GM18868 (cell line): ENCODE measurements around the gene SPTLC2.
"Not testable (repeated sequence)": the region's sequence is repeated elsewhere in the genome, so short reads cannot be mapped to it uniquely, and the experiment has no call there.

Experiments used
- ATAC-seq: cut with Tn5 transposase; IDR thresholded peaks from one replicate; pipeline ENCODE4 v1.9.1; 2021; ENCODE audit warnings: mild to moderate bottlenecking, moderate library complexity; ENCODE audit not compliant: unreplicated experiment

SPTLC2 gene

DNA sequence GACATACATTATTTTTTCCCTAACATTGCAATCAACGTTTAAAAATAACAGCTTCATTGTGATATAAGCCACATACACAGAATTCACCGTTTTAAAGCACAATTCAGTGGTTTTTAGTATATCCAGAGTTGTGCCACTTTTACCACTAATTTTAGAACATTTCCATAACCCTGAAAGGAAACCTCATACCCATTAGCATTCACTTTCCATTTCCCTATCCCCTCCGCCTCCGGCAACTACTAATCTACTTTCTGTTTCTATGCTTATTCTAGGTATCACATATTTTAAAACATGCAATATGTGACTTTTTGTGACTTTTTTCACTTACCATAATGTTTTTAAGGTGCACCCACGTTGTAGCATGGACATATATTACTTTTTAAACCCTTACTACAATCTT is 62.2 kb downstream of the SPTLC2 start:
- ATAC-seq: peak; percentile 82

DNA sequence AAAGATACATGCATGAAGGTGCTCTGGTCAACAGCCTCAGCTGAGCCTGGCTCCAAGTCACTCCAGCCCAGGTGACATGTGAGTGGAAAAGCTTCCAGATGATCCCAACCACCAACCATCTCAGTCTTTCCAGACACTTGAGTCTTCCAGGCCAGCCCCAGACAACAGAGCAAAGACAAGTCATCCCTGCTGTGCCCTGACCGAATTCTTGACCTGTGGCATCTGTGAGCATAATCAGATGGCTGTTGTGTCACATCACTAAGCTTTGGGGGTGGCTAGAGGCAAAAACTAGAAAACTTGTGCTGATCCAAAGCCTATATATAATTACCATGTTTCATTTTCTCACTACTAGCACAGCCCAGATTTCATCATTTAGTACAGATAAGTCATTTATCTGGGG is 67.0 kb downstream of the SPTLC2 start:
- ATAC-seq: no peak

DNA sequence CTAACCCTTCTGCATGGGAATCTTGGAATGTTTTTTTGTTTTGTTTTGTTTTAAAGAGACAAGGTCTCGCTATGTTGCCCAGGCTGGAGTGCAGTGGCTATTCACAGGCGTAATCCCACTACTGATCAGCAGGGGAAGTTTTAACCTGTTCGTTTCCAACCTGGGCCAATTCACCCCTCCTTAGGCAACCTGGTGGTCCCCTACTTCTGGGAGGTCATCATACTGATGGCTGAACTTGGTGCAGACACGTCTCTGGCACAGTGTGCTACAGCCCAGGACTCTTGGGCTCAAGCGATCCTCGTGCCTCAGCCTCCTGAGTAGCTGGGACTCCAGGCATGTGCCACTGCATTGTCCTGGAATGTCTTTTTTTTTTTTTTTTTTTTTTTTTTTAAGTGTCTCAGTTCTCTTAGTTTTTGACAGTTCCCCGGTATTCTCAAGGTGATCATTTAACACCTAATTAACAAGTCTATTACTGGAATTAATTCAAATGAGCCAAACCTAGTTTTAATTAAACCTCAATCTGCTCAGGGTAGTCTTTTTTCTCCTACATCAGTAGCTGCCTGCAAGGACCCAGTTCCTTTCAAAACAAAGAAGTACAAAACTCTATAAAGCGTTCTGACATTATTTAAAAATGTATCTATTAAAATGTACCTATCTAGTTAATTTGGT is 68.8 kb downstream of the SPTLC2 start:
- ATAC-seq: no peak

DNA sequence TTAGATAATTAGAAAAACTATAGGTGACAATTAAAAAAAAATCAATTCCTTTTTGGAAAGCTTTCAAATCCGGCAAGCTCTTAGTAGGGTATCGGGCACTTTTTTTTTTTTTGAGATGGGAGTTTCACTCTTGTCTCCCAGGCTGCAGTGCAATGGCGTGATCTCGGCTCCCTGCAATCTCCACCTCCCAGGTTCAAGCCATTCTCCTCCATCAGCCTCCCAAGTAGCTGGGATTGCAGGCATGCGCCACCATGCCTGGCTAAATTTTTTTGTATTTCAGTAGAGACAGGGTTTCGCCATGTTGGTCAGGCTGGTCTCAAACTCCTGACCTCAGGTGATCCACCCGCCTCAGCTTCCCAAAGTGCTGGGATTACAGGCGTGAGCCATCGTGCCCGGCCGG is 71.3 kb downstream of the SPTLC2 start:
- not testable (repeated sequence) for ATAC-seq

DNA sequence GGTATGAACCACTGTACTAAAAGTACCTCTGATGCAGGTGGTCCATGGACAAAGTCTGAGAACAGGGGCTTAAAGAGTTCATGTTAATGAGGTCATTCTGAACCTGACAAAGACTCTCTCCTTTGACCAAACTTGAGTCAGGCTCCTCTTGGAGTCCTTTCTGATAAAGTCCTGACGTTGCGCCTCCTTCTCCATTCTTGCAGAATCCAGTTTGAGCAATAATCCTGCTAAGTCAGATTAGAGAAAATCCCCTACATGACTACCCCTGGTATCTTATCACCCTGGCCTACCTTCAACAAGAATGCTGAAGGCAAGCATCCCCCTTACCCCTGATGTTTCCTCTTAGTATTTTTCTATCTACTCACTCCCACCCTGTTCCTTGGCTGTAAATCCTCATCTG is 71.9 kb downstream of the SPTLC2 start:
- no peak for ATAC-seq

DNA sequence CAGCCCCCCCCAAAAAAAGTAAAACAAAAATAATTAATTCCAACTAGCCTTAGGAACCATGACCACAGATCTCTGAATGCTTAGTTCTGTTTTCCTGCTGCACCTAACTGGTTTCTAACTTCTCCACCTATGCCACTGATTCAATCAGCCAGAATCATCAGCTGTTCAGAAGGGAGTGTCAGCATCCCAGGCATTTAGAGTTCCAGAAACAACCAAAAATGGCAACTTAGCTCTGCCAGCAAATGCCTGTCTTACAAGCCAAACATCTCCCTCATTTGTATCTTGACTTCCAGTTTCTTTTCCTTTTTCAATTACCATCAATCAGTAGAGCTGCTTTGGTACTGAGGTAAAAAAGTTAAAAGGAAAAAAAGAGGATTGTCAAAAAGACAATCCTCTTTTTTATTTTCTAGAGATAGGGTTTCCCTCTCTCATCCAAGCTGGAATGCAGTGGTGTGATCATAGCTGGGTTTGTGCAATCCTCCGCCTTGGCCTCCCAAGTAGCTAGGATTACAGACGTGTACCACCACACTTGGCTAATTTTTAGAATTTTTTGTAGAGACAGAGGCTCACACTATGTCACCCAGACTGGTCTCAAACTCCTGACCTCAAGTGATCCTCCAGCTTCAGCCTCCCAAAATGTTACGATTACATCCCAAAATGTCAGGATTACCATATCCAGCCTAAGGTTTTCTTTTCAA is 72.7 kb downstream of the SPTLC2 start:
- no peak for ATAC-seq

DNA sequence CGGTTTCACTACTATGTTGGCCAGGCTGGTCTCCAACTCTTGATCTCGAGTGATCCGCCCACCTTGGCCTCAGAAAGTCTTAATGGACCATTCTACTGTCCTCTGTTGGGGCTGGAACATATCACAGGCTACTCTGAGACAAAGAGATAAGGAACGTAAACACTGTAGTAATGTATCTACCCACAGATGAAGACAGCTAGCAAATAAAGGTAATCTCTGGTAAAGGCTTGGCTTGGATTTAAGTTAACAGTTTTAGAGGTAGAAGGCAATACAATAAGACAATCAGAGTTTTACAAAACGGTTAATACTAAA is 73.2 kb downstream of the SPTLC2 start:
- ATAC-seq: no peak

DNA sequence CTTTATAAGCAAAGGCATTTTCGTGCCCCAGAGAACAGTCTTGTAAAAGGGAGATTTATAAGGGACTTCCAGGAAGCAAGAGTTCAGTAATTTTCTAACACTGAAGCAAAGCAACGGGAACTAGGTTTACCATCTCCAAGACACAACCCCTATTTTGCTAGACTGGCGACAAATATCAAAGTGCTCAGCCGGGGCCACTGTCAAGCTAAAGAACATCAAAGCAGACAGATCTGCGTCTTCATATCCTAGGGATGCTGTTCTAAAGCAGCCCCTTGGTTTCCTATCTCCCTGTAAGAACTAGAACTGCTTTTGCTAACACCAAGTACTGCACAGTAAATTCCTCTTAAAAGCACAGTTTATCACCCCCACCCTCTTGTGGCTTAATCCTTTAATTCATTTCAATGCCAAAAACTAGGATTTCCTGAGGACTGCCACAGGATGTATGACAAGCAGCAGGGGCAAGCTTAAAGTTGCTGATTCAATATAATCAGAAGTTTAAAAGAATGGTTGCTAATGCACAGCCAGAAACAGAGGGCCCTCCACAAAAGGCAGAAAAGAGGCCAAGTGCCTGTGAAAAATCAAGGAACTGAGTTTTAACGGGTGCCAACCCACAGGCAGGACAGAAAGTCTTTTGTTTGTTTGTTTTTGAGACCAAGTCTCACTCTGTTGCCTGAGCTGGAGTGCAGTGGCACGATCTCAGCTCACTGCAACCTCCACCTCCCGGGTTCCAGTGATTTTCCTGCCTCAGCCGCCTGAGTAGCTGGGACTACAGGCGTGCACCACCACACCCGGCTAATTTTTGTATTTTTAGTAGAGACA is 73.8 kb downstream of the SPTLC2 start:
- no peak for ATAC-seq

DNA sequence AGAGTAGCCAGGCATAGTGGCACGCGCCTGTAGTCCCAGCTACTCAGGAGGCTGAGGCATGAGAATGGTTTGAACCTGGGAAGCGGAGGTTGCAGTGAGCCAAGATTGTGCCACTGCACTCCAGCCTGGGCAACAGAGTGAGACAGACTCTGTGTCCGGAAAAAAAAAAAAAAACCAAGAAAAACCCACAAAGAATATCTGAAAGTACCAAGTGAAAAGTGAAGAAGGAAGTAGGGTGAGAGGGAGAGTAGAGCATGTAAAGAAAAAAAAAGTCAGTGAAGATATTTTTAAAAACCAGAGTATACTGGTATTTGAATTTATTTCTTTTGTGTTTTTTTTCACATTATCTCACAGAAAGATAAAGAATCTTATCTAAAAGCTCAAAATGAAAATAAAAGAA is 74.5 kb downstream of the SPTLC2 start:
- ATAC-seq: peak; percentile 79

DNA sequence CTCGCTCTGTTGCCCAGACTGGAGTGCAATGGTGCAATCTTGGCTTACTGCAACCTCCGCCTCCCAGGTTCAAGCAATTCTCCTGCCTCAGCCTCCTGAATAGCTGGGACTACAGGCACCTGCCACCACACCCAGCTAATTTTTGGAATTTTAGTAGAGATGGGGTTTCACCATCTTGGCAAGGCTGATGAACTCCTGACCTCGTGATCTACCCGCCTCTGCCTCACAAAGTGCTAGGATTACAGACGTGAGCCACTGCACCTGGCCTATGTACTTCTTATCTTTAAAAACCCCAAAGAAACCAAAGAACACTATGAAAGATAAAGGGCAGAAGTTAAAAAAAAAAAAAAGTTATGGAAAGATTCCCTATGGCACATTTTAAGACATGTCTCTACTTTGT is 79.5 kb downstream of the SPTLC2 start:
- not testable (repeated sequence) for ATAC-seq

DNA sequence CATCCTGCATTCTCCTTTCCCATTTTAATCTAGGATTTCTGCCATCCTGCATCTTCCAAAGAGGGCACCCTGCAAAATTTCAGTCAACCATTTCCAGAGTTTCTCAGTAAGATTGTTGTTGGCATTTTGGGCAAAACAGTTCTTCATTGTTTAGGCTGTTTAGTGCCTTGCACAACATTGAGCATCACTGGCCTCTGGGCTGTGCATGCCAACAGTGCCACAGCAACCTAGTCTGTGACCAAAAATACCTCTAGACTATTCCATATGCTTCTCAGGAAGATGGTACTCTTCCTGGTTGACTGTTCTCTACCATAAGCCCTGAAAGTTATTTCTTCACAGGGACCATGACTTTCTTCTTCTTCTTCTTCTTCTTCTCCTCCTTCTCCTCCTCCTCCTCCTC is 85.4 kb downstream of the SPTLC2 start:
- no peak for ATAC-seq

DNA sequence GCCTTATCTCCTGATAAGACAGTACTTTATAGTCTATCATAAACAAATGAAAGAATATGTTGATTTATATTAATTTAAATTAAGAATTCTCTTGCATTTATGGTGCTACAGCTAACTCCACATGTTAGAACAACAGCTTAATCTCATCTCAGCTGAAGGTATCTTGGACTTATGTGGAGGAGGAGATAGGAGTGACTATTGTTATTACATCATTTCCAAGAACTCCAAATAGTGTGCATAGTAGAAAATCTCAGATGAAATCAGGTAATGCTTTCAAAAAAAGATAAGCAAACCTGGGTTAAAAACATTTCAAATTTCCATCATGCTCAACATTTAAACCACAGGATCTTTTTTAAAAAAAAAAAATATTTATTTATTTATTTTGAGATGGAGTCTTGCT is 86.5 kb downstream of the SPTLC2 start:
- ATAC-seq: no peak

DNA sequence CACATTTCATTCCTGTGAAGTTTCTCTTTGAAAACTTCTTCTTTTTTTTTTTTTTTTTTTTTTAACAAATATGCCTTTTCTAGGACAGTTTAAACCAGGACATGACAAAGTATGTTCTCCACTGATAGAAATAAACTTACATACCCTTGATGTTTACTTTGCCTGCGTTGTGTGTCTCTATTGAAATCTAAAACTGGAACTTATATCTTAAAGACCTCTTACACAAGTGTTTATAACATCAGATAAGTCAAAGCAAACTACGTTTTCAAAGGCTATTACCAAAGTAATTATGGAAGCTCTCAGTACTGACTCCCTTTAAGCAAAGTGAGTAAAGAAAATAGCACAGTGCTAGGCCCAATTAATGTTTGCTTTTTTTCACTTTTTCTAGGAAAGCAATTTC is 87.2 kb downstream of the SPTLC2 start:
- no peak for ATAC-seq

DNA sequence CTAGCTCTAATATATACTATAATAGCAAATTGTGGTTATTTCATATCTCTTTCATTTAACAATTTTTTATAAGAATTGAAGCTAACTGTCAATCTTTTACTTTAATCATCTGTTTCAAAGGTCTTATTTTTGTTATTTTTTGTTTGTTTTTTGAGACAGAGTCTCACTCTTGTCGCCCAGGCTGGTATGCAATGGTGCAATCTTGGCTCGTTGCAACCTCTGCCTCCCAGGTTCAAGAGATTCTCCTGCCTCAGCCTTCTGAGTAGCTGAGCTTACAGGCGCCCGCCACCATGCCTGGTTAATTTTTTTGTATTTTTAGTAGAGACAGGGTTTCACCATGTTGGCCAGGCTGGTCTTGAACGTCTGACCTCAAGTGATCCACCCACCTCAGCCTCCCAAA is 87.7 kb downstream of the SPTLC2 start:
- ATAC-seq: not testable (repeated sequence)

DNA sequence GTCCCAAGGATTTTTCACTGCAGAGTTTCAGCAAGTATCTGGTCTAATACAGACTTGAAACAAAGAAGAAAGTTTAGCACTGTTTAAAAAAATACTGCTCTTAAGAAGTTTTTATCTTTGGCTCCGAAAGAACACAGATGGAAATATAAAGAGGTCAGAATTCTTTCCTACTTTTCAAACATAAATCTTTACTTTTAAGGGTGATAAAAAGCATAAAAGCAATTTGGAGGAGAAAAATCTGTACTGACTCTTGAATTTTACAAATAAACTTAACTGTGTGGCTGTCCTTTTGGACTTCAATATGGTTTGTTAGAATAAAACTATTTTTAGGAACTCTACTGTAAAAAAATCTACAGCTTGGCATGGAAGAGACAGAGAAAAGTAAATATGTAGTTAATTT is 90.2 kb downstream of the SPTLC2 start:
- ATAC-seq: no peak

DNA sequence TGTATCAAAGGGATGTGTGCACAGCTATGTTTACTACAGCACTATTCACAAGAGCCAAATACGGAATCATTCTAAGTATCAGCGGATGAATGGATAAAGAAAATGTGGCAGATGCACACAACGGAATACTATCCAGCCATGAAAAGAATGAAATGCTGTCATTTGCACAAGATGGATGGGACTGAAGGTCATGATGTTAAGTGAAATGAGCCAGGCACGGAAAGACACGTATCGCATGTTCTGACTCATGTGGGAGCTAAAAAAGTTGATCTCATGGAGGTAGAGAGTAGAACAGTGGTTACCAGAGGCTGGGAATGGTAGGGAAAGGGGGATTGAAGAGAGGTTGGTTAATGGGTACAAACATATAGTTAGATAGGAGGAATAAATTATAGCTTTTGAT is 91.9 kb downstream of the SPTLC2 start:
- no peak for ATAC-seq

DNA sequence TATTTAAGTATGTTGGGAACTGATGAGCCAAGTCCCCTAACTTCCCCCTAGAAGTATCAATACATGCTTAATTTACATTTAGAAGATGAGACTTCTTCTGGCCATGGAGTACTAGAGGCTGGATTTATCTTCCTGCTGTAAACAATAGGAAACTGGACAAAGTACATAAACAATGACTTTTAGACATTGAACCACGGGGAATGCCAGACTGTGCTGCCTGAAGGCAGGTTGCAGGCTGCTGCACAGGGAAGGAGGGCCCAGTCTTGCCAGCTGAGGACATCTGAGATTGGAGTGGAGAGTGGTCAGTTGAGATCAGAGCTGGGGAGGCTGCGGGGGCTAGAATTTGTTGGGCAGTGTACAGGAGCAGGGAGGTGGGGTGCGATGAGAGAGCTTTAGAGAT is 93.3 kb downstream of the SPTLC2 start:
- no peak for ATAC-seq

DNA sequence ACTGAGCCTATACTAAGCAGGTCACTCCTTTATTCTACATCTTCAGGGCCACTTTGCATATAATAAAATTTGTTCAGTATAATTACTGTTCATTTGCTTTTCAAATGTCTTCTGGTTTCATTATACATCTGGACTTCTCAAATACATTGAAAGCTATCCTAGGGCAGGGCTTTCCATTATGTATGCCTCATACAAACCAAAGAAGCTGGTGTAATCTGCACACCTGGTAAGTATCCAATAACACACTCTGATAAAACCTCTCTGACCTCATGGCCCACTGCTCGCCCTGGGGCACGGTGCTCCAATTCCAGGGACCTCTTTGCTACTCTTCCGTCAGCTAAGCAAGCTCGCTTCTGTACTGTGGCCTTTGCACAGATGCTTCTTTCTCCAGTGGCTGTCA is 95.9 kb downstream of the SPTLC2 start:
- ATAC-seq: no peak

DNA sequence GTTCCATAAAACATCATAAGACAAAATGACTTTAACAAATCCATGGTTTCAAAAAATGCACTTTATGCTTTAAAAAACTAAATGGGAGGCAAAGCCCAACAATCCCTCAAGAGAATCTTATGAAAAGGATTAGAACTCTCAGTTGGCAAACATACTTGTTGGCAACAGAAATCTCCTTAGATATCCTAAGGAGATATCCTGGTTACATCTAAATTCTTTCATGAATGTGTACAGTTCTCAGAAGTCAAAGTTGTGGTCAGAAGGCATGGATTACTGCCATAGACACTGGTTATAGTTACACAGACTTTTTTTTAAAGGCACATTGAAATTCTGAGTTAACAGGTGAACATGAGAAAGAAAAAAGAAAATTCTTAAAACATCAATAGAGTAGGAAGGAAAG is 100.3 kb downstream of the SPTLC2 start:
- no peak for ATAC-seq

DNA sequence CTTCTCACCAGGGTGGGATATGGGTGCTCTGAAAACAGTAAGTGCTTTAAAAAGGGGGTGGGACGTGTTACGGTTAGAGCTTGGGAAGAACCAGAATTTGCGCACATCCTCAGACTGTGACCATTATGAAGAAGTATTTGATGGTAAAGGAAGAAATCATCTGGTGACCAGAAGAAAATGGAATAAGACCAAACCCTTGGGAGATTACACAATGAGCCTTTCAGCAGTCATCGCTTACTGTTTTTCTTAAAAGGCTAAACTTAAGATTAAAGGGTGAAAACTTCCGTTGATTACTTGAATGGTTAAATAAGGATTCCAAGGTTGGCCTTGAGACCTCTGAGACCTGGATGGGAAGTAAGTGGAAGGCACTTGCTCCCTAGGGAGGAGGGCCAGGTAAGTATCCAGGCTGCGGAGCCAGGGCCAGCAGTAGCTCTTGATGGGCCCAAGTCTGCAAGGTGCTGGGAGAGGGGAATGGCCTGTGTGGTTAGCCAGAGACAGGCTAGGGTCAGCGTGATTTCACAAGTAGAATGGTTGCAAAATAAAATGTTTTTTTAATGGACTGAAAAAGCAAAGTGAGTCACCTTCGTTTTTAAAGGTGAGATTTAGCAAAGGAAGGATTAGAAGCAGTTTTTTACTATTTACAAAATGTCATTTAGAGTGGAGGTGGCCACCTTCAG is 104.8 kb downstream of the SPTLC2 start:
- ATAC-seq: no peak

DNA sequence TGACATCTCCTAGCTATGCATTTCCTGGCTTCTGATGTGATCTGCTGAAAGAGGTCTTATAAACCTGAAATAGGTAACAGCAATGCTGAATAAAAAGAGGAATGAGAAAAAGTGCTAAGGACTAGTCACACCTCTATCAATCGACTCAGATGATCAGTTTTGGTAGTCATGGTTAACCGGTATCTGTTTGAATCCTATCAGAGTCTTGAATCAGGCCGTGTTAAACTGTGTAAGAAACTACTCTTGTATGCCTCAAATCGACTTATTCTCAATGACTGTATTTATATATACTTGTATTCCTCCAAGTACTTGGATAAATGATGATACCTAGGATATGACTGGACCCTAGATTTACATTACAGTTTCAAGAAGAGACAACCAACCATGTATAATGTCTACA is 107.1 kb downstream of the SPTLC2 start:
- ATAC-seq: no peak

DNA sequence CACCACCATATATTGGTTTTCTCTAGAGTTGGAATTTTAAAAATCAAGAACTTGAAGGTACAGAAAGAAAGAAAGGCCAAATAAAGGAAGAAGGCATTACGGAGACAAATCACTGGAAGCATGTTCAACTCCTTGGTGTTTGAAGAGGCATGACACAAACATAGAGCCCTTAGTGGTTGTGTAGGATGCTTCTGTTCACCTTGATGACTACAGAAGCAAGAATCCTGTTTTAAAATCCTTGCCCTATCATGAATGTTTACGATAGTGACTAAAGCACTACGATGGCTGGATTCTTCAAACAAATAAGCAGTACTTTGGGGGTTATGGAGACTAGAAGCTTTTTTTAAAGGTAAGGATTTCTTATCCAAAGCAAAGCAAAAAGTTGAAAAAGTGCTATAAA is 107.6 kb downstream of the SPTLC2 start:
- no peak for ATAC-seq
